GM18507 (cell line): ENCODE results near the gene SYT7.

Source experiments
- DNase-seq: peaks from one replicate; pipeline ENCODE4 v3.0.0; 2011; ENCODE audit warnings: low read depth; ENCODE audit not compliant: insufficient read length; ENCODE audit errors: extremely low spot score
- FAIRE-seq: peaks from 2 replicates; lab custom pipeline; 2011; peaks lifted over from hg19 to GRCh38; lab: Jason Lieb, UNC

SYT7 gene

GRCh38 chr11:61587951-61588727, 7.3 kb upstream of the SYT7 start:
- FAIRE-seq: no peak
- no peak for DNase-seq

- DNase-seq (no peak), FAIRE-seq (no peak)
These were observed 6.7 kb upstream of the SYT7 start for GRCh38 chr11:61587541-61587941.

- FAIRE-seq (no peak), DNase-seq (no peak)
These were observed 6.0 kb upstream of the SYT7 start for GRCh38 chr11:61586792-61587430.

GRCh38 chr11:61585115-61585514, 4.2 kb upstream of the SYT7 start:
- FAIRE-seq: no peak

GRCh38 chr11:61581931-61582330, 1.1 kb upstream of the SYT7 start:
- FAIRE-seq (no peak), DNase-seq (no peak)

More at GRCh38 chr11:61585115-61585514, 4.2 kb upstream of the SYT7 start:
- DNase-seq: no peak

GRCh38 chr11:61580271-61580888, 496 bp downstream of the SYT7 start:
- no peak for DNase-seq
- no peak for FAIRE-seq

- FAIRE-seq (no peak), DNase-seq (no peak)
These were observed 1.1 kb downstream of the SYT7 start for GRCh38 chr11:61579676-61580270.

- FAIRE-seq (no peak), DNase-seq (no peak)
These were observed 1.8 kb downstream of the SYT7 start for GRCh38 chr11:61578819-61579675.

- DNase-seq (no peak), FAIRE-seq (no peak)
These were observed 3.3 kb downstream of the SYT7 start for GRCh38 chr11:61577383-61578118.

GRCh38 chr11:61575886-61576861, 4.7 kb downstream of the SYT7 start:
- DNase-seq (no peak), FAIRE-seq (no peak)

GRCh38 chr11:61574611-61575010, 6.3 kb downstream of the SYT7 start:
- FAIRE-seq (no peak), DNase-seq (no peak)

- no peak for DNase-seq
- no peak for FAIRE-seq
These were observed 8.0 kb downstream of the SYT7 start for GRCh38 chr11:61572913-61573312.

GRCh38 chr11:61571869-61572268, 9.0 kb downstream of the SYT7 start:
- FAIRE-seq: no peak
- no peak for DNase-seq

- no peak for FAIRE-seq
These were observed 9.5 kb downstream of the SYT7 start for GRCh38 chr11:61571337-61571736.

GRCh38 chr11:61569701-61570100, 11.2 kb downstream of the SYT7 start:
- no peak for FAIRE-seq

More at GRCh38 chr11:61571337-61571736, 9.5 kb downstream of the SYT7 start:
- no peak for DNase-seq

GRCh38 chr11:61569018-61569417, 11.9 kb downstream of the SYT7 start:
- no peak for FAIRE-seq
- DNase-seq: no peak

More at GRCh38 chr11:61569701-61570100, 11.2 kb downstream of the SYT7 start:
- DNase-seq: no peak

GRCh38 chr11:61567286-61568061, 13.4 kb downstream of the SYT7 start:
- peak; percentile 57 for DNase-seq
- peak; percentile 56 for FAIRE-seq
